Liver (tissue), 9 donors: ENCODE measurements around the gene UTP15. TPM values are rescaled to one million over a fixed set of nuclear protein-coding genes. Genes with fewer than 3 reads are reported as not detected.

Experiments
- DNase-seq: peaks from one replicate; pipeline ENCODE4 v3.0.0-alpha.2; 2017; ENCODE audit warnings: low spot score
- H3K27ac ChIP-seq, 2 donors: one replicate each; pipeline ENCODE4 v1.7.0; 2013; ENCODE audit warnings: inconsistent platforms in 2 of 2, low read length in 2 of 2, control low read depth in 1 of 2, low read depth in 1 of 2, mild to moderate bottlenecking in 1 of 2
- H3K27me3 ChIP-seq, 4 donors: one replicate each; pipeline versions ENCODE4 v1.6.1 to v1.7.0; 2013; ENCODE audit warnings: low read length in 3 of 4, inconsistent platforms in 1 of 4, mild to moderate bottlenecking in 1 of 4, moderate library complexity in 1 of 4; ENCODE audit not compliant: control insufficient read depth in 4 of 4, insufficient read depth in 4 of 4
- H3K36me3 ChIP-seq, 4 donors: one replicate each; pipeline versions ENCODE4 v1.6.1 to v1.7.0; 2013; ENCODE audit warnings: low read length in 3 of 4, mild to moderate bottlenecking in 3 of 4, low read depth in 1 of 4, moderate library complexity in 1 of 4; ENCODE audit not compliant: control insufficient read depth in 4 of 4, insufficient read depth in 3 of 4
- H3K4me1 ChIP-seq, 4 donors: one replicate each; pipeline versions ENCODE4 v1.6.1 to v1.7.0; 2013; ENCODE audit warnings: low read length in 3 of 4, mild to moderate bottlenecking in 3 of 4, moderate library complexity in 1 of 4; ENCODE audit not compliant: control insufficient read depth in 4 of 4, insufficient read depth in 4 of 4
- H3K4me3 ChIP-seq, 3 donors: one replicate each; pipeline versions ENCODE4 v1.6.1 to v1.7.0; 2013; ENCODE audit warnings: low read length in 3 of 3, control low read depth in 1 of 3, low read depth in 1 of 3, mild to moderate bottlenecking in 1 of 3
- H3K9ac ChIP-seq, 2 donors: one replicate each; pipeline ENCODE4 v1.7.0; 2013; ENCODE audit warnings: low read length in 2 of 2, mild to moderate bottlenecking in 2 of 2, moderate library complexity in 2 of 2, control low read depth in 1 of 2, low read depth in 1 of 2
- H3K9me3 ChIP-seq, 4 donors: one replicate each; pipeline versions ENCODE4 v1.6.1 to v1.7.0; 2013; ENCODE audit warnings: low read length in 3 of 4; ENCODE audit not compliant: control insufficient read depth in 4 of 4
- ATF3 ChIP-seq: IDR thresholded peaks from 2 replicates; pipeline ENCODE4 v1.6.1; 2016; ENCODE audit warnings: antibody characterized with exemption
- CTCF ChIP-seq: fragments of 150-350 bp; IDR thresholded peaks from 2 replicates; pipeline ENCODE4 v1.5.1; 2017; ENCODE audit warnings: improper control_type of control experiment, low read depth, low read length; ENCODE audit not compliant: missing input control
- EGR1 ChIP-seq, 2 donors: IDR thresholded peaks; 2 replicates each; pipeline ENCODE4 v1.6.1; 2016 to 2018; ENCODE audit warnings: antibody characterized with exemption in 2 of 2, low read depth in 2 of 2
- FOXA1 ChIP-seq: IDR thresholded peaks from 2 replicates; pipeline ENCODE4 v1.6.1; 2016; ENCODE audit warnings: antibody characterized with exemption
- FOXA2 ChIP-seq: IDR thresholded peaks from 2 replicates; pipeline ENCODE4 v1.6.1; 2016; ENCODE audit warnings: antibody characterized with exemption
- GABPA ChIP-seq, 2 donors: IDR thresholded peaks in 1 of 2; conservative IDR thresholded peaks in 1 of 2; 2 replicates each; pipeline ENCODE4 v1.6.1; 2016; ENCODE audit warnings: antibody characterized with exemption in 2 of 2, mild to moderate bottlenecking in 1 of 2, moderate library complexity in 1 of 2
- HNF4A ChIP-seq, 2 donors: conservative IDR thresholded peaks; 2 replicates each; pipeline ENCODE4 v1.6.1; 2016; ENCODE audit warnings: antibody characterized with exemption in 2 of 2, mild to moderate bottlenecking in 2 of 2
- JUND ChIP-seq, 2 donors: IDR thresholded peaks; 2 replicates each; pipeline ENCODE4 v1.6.1; 2016; ENCODE audit warnings: antibody characterized with exemption in 2 of 2
- MAX ChIP-seq: IDR thresholded peaks from 2 replicates; pipeline ENCODE4 v1.6.1; 2016; ENCODE audit warnings: antibody characterized with exemption
- NR2F2 ChIP-seq: IDR thresholded peaks from 2 replicates; pipeline ENCODE4 v1.6.1; 2016; ENCODE audit warnings: antibody characterized with exemption
- RAD21 ChIP-seq, 2 donors: IDR thresholded peaks; 2 replicates each; pipeline ENCODE4 v1.6.1; 2016; ENCODE audit warnings: antibody characterized with exemption in 2 of 2, mild to moderate bottlenecking in 2 of 2
- REST ChIP-seq: IDR thresholded peaks from 2 replicates; pipeline ENCODE4 v1.6.1; 2016; ENCODE audit warnings: antibody characterized with exemption, mild to moderate bottlenecking
- RXRA ChIP-seq, 2 donors: IDR thresholded peaks; 2 replicates each; pipeline ENCODE4 v1.6.1; 2017 to 2018; ENCODE audit warnings: antibody characterized with exemption in 2 of 2, mild to moderate bottlenecking in 1 of 2
- TAF1 ChIP-seq: conservative IDR thresholded peaks from 2 replicates; pipeline ENCODE4 v1.6.1; 2016; ENCODE audit warnings: antibody characterized with exemption, mild to moderate bottlenecking
- YY1 ChIP-seq: IDR thresholded peaks from 2 replicates; pipeline ENCODE4 v1.6.1; 2016; ENCODE audit warnings: antibody characterized with exemption, mild to moderate bottlenecking
- ZBTB33 ChIP-seq: IDR thresholded peaks from 2 replicates; pipeline ENCODE4 v1.6.1; 2016; ENCODE audit warnings: antibody characterized with exemption
- WGBS: extraction: QIAGEN DNeasy Blood & Tissue Kit; methylation state at CpG from one replicate; pipeline ENCODE4 v1.1.7; 2013; 5-methylcytosine and 5-hydroxymethylcytosine counted together
- polyA plus RNA-seq, 2 donors: library from polyadenylated mRNA; stranded (reverse) in 1 of 2; unstranded in 1 of 2; fragments of 200-250 nt in 1 of 2; fragments of >200 nt in 1 of 2; fragmentation: Nextera tagmentation in 1 of 2; extraction: Ambion mirVana in 1 of 2; gene quantifications; one replicate each; pipeline versions ENCODE4 v1.2.1 to v1.2.3, GENCODE V29; 2013 to 2015
- total RNA-seq, 2 donors: library from RNA; depleted of rRNA; stranded (reverse); fragments of >200 nt; gene quantifications; one replicate each; pipeline ENCODE4 v1.2.3, GENCODE V29; 2014
- donor health status: healthy.
- donor health status: healthy.
- donor health status: healthy.
- donor health status: healthy.
- donor health status: healthy.

The UTP15 gene
- total and polyA plus RNA-seq, 4 donors, result 3.5 to 18.1 (median 5.4) TPM

- TF ChIP-seq JUND (IDR thresholded peaks at IDR 0.05) (no peak), FOXA1 (no peak), FOXA2 (no peak), GABPA (IDR thresholded peaks at IDR 0.05 in 1 of 2, conservative IDR thresholded peaks at IDR 0.05 in 1 of 2) (no peak), ZBTB33 (no peak), TAF1 (no peak), YY1 (no peak), ATF3 (no peak), RXRA (IDR thresholded peaks at IDR 0.05) (no peak), CTCF (peak; percentile 83), EGR1 (IDR thresholded peaks at IDR 0.05; ENCODE audit: low read depth in 2 of 2) (no peak), MAX (no peak), REST (no peak), NR2F2 (no peak), RAD21 (IDR thresholded peaks at IDR 0.05) (peak; percentile 87 to 88), HNF4A (conservative IDR thresholded peaks at IDR 0.05) (no peak)
These were observed 45.8 kb upstream of the UTP15 start for GRCh38 chr5:73519531-73520283.

More at GRCh38 chr5:73519531-73520283, 45.8 kb upstream of the UTP15 start:
- DNase-seq, result peak; percentile 63
- Histone ChIP-seq H3K4me1 (no peaks in the 10 kb centered on the region), H3K36me3 (no peaks in the 10 kb centered on the region), H3K4me3 (no peak overlapping the region), H3K9ac (no peak overlapping the region), H3K9me3 (no peaks in the 10 kb centered on the region), H3K27me3 (no peaks in the 10 kb centered on the region), H3K27ac (no peak overlapping the region)
- 14% methylated on average over 16 of the region's 16 CpGs for WGBS
